ENCODE data around the gene CTLA4.

GRCh38 chr2:203915256-203915655 lies 47.7 kb downstream of the CTLA4 start:
- TF ChIP-seq LEF1 (IDR thresholded peaks at IDR 0.05; ENCODE audit: borderline replicate concordance) (no peak), FOXA1 (IDR thresholded peaks at IDR 0.05) (no peak), TARDBP (IDR thresholded peaks at IDR 0.05) (no peak), SP1 (IDR thresholded peaks at IDR 0.05) (no peak), NFRKB (IDR thresholded peaks at IDR 0.05) (no peak), HDGF (IDR thresholded peaks at IDR 0.05; ENCODE audit: borderline replicate concordance) (no peak), ELF4 (IDR thresholded peaks at IDR 0.05) (no peak), FOXM1 (IDR thresholded peaks at IDR 0.05; ENCODE audit: borderline replicate concordance) (no peak), ZNF384 (IDR thresholded peaks at IDR 0.05) (no peak), CTBP1 (IDR thresholded peaks at IDR 0.05; ENCODE audit: borderline replicate concordance) (no peak), ARNT (IDR thresholded peaks at IDR 0.05) (no peak), BHLHE40 (IDR thresholded peaks at IDR 0.05; ENCODE audit: borderline replicate concordance) (no peak)

All from HEK293T (cell line).